K562 (cell line): ENCODE results near the gene POLR3GL. TPM values are rescaled to one million over a fixed set of nuclear protein-coding genes. Genes with fewer than 3 reads are reported as not detected.

Experiments used
- DLX4 ChIP-seq: fragments of 250-450 bp; sonication (Bioruptor Pico); IDR thresholded peaks from 2 replicates; pipeline ENCODE4 v1.6.1; 2021; ENCODE audit warnings: mild to moderate bottlenecking
- E2F4 ChIP-seq: sonication (generic); formaldehyde crosslinking; IDR thresholded peaks from 2 replicates; pipeline ENCODE4 v1.8.0; 2022; ENCODE audit warnings: mild to moderate bottlenecking, low read depth, missing genetic modification reagents
- ERF ChIP-seq: fragments of 450-650 bp; formaldehyde crosslinking; IDR thresholded peaks from 2 replicates; pipeline ENCODE4 v1.4.0; 2020; ENCODE audit warnings: mild to moderate bottlenecking, mixed read lengths
- HMG20A ChIP-seq: fragments of 450-650 bp; formaldehyde crosslinking; conservative IDR thresholded peaks from 2 replicates; pipeline ENCODE4 v1.4.0; 2020; ENCODE audit warnings: mild to moderate bottlenecking, mixed read lengths
- NR2F6 ChIP-seq: fragments of 450-650 bp; formaldehyde crosslinking; IDR thresholded peaks from 2 replicates; pipeline ENCODE4 v1.4.0; 2020; ENCODE audit warnings: mild to moderate bottlenecking
- POLR2B ChIP-seq: fragments of 450-650 bp; IDR thresholded peaks from 2 replicates; pipeline ENCODE4 v1.6.1; 2018; ENCODE audit warnings: low read depth; ENCODE audit not compliant: partially characterized antibody
- PYGO2 ChIP-seq: fragments of 450-650 bp; IDR thresholded peaks from 2 replicates; pipeline ENCODE4 v1.6.1; 2016; ENCODE audit warnings: mild to moderate bottlenecking, missing genetic modification characterization, moderate library complexity, missing compliant biosample characterization
- RBM15 ChIP-seq: fragments of 200-400 bp; formaldehyde crosslinking; IDR thresholded peaks from 2 replicates; pipeline ENCODE4 v1.6.1; 2018; ENCODE audit warnings: mild to moderate bottlenecking, low read length, moderate library complexity; ENCODE audit not compliant: insufficient read depth
- RFX1 ChIP-seq: fragments of 450-650 bp; IDR thresholded peaks from 2 replicates; pipeline ENCODE4 v1.6.1; 2016; ENCODE audit warnings: mild to moderate bottlenecking, moderate library complexity
- SNRNP70 ChIP-seq: fragments of 200-400 bp; formaldehyde crosslinking; optimal IDR thresholded peaks from 2 replicates; pipeline ENCODE3; 2017; ENCODE audit warnings: low read depth, low read length
- SREBF1 ChIP-seq: fragments of 150-350 bp; IDR thresholded peaks from 2 replicates; pipeline ENCODE4 v1.6.1; 2014; ENCODE audit warnings: antibody characterized with exemption, low read depth, low read length, borderline replicate concordance
- SRSF7 ChIP-seq: fragments of 200-400 bp; formaldehyde crosslinking; optimal IDR thresholded peaks from 2 replicates; pipeline ENCODE3; 2017; ENCODE audit warnings: mild to moderate bottlenecking, low read depth, low read length
- STAT5B ChIP-seq: fragments of 250-450 bp; sonication (Bioruptor Pico); IDR thresholded peaks from 2 replicates; pipeline ENCODE4 v1.8.0; 2021; ENCODE audit warnings: mild to moderate bottlenecking, inconsistent platforms
- WHSC1 ChIP-seq: IDR thresholded peaks from one replicate; pipeline ENCODE4 v1.6.1; 2012; ENCODE audit warnings: low read length, control low read depth, inconsistent platforms
- XRCC4 ChIP-seq: IDR thresholded peaks from one replicate; pipeline ENCODE4 v1.6.1; 2011; ENCODE audit not compliant: insufficient read depth, insufficient read length; ENCODE audit errors: extremely low read depth
- ZKSCAN1 ChIP-seq: fragments of 150-350 bp; IDR thresholded peaks from 2 replicates; pipeline ENCODE4 v1.6.1; 2016; ENCODE audit warnings: low read depth, low read length
- ZNF23 ChIP-seq: fragments of 250-450 bp; sonication (Bioruptor Pico); IDR thresholded peaks from 2 replicates; pipeline ENCODE4 v1.4.0; 2020; ENCODE audit warnings: mild to moderate bottlenecking
- ZNF436 ChIP-seq: fragments of 250-450, 450-650 bp; sonication (Bioruptor Pico); formaldehyde crosslinking; IDR thresholded peaks from 2 replicates; pipeline ENCODE4 v1.7.0; 2020; ENCODE audit warnings: mild to moderate bottlenecking
- polyA plus RNA-seq, 8 experiments: library from polyadenylated mRNA; depleted of rRNA in 4 of 8; stranded (reverse) in 5 of 8; unstranded in 3 of 8; fragments of >200 nt; fragmentation: Nextera tagmentation in 2 of 8; fragmentation: Illumina TruSeq in 1 of 8; extraction: Ambion mirVana in 2 of 8; extraction: Trizol in 1 of 8; gene quantifications; 2 replicates each; pipeline versions ENCODE4 v1.2.1 to v1.2.3, GENCODE V29; 2011 to 2014; ENCODE audit warnings: inconsistent platforms in 1 of 8, missing spikeins in 1 of 8
- total RNA-seq, 7 experiments: library from RNA; depleted of rRNA in 6 of 7; stranded (reverse); fragments of >200 nt in 6 of 7; fragmentation: Illumina TruSeq in 2 of 7; extraction: Trizol in 2 of 7; gene quantifications; 2 replicates each; pipeline versions ENCODE4 v1.2.1 to v1.2.3, GENCODE V29; 2011 to 2021; ENCODE audit warnings: low replicate concordance in 1 of 7
- TF ChIP-seq, protein P1 (sequence below): sonication (generic); formaldehyde crosslinking; IDR thresholded peaks from 2 replicates; pipeline ENCODE4 v1.8.0; 2022; ENCODE audit warnings: mild to moderate bottlenecking, missing genetic modification reagents, borderline replicate concordance
- TF ChIP-seq, protein P2 (sequence below): sonication (generic); formaldehyde crosslinking; IDR thresholded peaks from 2 replicates; pipeline ENCODE4 v1.8.0; 2023; ENCODE audit warnings: mild to moderate bottlenecking, missing genetic modification reagents

POLR3GL gene
- total and polyA plus RNA-seq, 9 of the 15 experiments (the other 6 are each of a cell fraction or from before 2014, with no cell fraction given), result 14.6 to 48.4 (median 38.2) TPM

DNA sequence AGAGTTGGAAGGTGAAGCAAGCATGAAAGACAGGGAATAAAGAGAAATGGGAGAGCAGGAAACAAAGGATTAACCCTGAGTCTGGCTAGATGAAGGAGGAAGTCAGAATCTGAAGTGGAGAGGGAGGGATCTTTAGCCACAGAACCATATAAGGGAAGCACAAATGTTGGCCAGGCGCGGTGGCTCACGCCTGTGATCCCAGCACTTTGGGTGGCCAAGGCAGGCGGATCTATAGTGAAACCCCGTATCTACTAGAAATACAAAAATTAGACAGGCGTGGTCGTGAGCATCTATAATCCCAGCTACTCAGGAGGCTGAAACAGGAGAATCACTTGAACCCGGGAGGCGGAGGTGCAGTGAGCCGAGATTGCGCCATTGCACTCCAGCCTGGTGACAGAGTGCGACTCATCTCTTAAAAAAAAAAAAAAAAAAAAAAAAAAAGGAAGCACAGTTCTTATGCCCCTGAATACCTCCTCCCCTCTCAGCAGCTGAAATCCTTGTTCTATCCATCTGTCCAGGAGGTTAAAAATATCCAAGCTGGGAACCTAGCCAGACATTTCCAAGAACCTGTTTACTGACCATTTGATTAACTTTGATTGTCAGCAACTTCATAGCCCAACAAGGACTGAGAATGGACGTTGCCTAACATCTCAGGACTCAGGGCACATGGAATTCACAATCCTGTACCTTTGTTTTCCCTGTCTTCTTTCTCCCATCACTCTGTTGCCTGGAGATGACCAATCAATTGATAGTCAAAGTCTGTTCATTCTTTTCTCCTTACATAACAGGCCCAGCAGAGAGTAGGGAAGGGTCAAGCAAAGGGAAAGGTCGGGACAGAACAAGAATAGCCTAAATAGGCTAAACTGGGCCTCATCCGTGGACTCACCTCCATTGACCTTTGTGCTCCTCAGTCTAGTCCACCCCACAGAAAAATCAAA is 21.3 kb downstream of the POLR3GL start (continued):
- TF ChIP-seq SRSF7 (no peak), RFX1 (peak; percentile 57), POLR2B (no peak), HMG20A (no peak), NR2F6 (CRISPR knock-in tag) (no peak), PYGO2 (no peak), XRCC4 (no peak), RBM15 (no peak), WHSC1 (no peak), DLX4 (CRISPR knock-in tag) (no peak), STAT5B (no peak), SREBF1 (no peak), E2F4 (CRISPR knock-in tag) (no peak), ERF (CRISPR knock-in tag) (no peak), SNRNP70 (no peak), ZNF23 (CRISPR knock-in tag) (no peak), ZNF436 (CRISPR knock-in tag) (no peak), ZKSCAN1 (no peak)
- TF ChIP-seq, protein P1, sequence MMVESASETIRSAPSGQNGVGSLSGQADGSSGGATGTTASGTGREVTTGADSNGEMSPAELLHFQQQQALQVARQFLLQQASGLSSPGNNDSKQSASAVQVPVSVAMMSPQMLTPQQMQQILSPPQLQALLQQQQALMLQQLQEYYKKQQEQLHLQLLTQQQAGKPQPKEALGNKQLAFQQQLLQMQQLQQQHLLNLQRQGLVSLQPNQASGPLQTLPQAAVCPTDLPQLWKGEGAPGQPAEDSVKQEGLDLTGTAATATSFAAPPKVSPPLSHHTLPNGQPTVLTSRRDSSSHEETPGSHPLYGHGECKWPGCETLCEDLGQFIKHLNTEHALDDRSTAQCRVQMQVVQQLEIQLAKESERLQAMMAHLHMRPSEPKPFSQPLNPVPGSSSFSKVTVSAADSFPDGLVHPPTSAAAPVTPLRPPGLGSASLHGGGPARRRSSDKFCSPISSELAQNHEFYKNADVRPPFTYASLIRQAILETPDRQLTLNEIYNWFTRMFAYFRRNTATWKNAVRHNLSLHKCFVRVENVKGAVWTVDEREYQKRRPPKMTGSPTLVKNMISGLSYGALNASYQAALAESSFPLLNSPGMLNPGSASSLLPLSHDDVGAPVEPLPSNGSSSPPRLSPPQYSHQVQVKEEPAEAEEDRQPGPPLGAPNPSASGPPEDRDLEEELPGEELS (CRISPR knock-in tag), result no peak
- TF ChIP-seq, protein P2, sequence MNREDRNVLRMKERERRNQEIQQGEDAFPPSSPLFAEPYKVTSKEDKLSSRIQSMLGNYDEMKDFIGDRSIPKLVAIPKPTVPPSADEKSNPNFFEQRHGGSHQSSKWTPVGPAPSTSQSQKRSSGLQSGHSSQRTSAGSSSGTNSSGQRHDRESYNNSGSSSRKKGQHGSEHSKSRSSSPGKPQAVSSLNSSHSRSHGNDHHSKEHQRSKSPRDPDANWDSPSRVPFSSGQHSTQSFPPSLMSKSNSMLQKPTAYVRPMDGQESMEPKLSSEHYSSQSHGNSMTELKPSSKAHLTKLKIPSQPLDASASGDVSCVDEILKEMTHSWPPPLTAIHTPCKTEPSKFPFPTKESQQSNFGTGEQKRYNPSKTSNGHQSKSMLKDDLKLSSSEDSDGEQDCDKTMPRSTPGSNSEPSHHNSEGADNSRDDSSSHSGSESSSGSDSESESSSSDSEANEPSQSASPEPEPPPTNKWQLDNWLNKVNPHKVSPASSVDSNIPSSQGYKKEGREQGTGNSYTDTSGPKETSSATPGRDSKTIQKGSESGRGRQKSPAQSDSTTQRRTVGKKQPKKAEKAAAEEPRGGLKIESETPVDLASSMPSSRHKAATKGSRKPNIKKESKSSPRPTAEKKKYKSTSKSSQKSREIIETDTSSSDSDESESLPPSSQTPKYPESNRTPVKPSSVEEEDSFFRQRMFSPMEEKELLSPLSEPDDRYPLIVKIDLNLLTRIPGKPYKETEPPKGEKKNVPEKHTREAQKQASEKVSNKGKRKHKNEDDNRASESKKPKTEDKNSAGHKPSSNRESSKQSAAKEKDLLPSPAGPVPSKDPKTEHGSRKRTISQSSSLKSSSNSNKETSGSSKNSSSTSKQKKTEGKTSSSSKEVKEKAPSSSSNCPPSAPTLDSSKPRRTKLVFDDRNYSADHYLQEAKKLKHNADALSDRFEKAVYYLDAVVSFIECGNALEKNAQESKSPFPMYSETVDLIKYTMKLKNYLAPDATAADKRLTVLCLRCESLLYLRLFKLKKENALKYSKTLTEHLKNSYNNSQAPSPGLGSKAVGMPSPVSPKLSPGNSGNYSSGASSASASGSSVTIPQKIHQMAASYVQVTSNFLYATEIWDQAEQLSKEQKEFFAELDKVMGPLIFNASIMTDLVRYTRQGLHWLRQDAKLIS (CRISPR knock-in tag), result peak; percentile 72; the same call in 1 of the 2 replicates
